ENCODE measurements around the gene METTL17. TPM values are rescaled to one million over a fixed set of nuclear protein-coding genes. Genes with fewer than 3 reads are reported as not detected.

METTL17 gene
- total and polyA plus RNA-seq, 12 donors: 28.8 to 79.3 (median 39.1) TPM

GRCh38 chr14:21014761-21015190 is 25.0 kb downstream of the METTL17 start:
- H3K4me1 ChIP-seq: peaks cover 0 to 38% (median 6%) of the 10 kb centered on the region in 9 donors
- WGBS, 2 donors: 0 to 1% methylated on average over 4 of the region's 4 CpGs
- DNase-seq (peak; percentile 70 to 91), ATAC-seq (peak; percentile 70 to 89 (median 83))
- peak; percentile 84 to 98 (median 93) for TF ChIP-seq CTCF (IDR thresholded peaks at IDR 0.05)
- no peak overlapping the region for H3K4me3 ChIP-seq
- H3K27me3 ChIP-seq: no peaks in the 10 kb centered on the region
- H3K9me3 ChIP-seq: no peaks in the 10 kb centered on the region
- peaks cover 0 to 43% (median 22%) of the 10 kb centered on the region in 9 donors for H3K36me3 ChIP-seq
- H3K27ac ChIP-seq: peak overlapping the region in 4 of 10 donors; percentile 6 to 34 (median 14)
- intact Hi-C loops (cut with DNase I): loop anchor here (1.0 to 5.0 kb wide), 8 partner anchors 22 to 93 kb away; no protein-coding TSS in a partner anchor

GRCh38 chr14:21015312-21015711 is 25.5 kb downstream of the METTL17 start:
- WGBS, 2 donors: 66 to 73% methylated on average over 6 of the region's 6 CpGs
- intact Hi-C loops (cut with DNase I): loop anchor here in 8 of 10 donors (1.0 to 5.0 kb wide), 5 partner anchors 21 to 77 kb away; no protein-coding TSS in a partner anchor

GRCh38 chr14:21016413-21017190 is 26.8 kb downstream of the METTL17 start:
- Histone ChIP-seq H3K9me3 (no peaks in the 10 kb centered on the region), H3K36me3 (peaks cover 0 to 61% (median 33%) of the 10 kb centered on the region in 9 donors), H3K27ac (peak overlapping the region in 1 of 10 donors; percentile 3), H3K27me3 (no peaks in the 10 kb centered on the region), H3K4me3 (no peak overlapping the region), H3K4me1 (peaks cover 0 to 40% (median 6%) of the 10 kb centered on the region in 9 donors)
- ATAC-seq: no peak
- WGBS, 2 donors: 62 to 67% methylated on average over 9 of the region's 9 CpGs
- intact Hi-C loops (cut with DNase I): loop anchor here in 5 of 10 donors (5.0 kb wide), 1 partner anchor 76 kb away; no protein-coding TSS in a partner anchor
- no peak for DNase-seq
- TF ChIP-seq CTCF (IDR thresholded peaks at IDR 0.05): no peak

More at GRCh38 chr14:21015312-21015711, 25.5 kb downstream of the METTL17 start:
- Histone ChIP-seq H3K36me3 (peaks cover 0 to 48% (median 22%) of the 10 kb centered on the region in 9 donors), H3K4me1 (peaks cover 0 to 38% (median 6%) of the 10 kb centered on the region in 9 donors), H3K9me3 (no peaks in the 10 kb centered on the region), H3K27me3 (no peaks in the 10 kb centered on the region), H3K27ac (peak overlapping the region in 2 of 10 donors; percentile 13 to 34), H3K4me3 (no peak overlapping the region)
- ATAC-seq (peak in 2 of 8 donors; percentile 11 to 32), DNase-seq (no peak)
- TF ChIP-seq CTCF (IDR thresholded peaks at IDR 0.05): no peak

- no peak for TF ChIP-seq CTCF (IDR thresholded peaks at IDR 0.05)
- peaks cover 0 to 51% (median 14%) of the 10 kb centered on the region in 9 donors for H3K4me1 ChIP-seq
- no peaks in the 10 kb centered on the region for H3K27me3 ChIP-seq
- peaks cover 0 to 72% (median 35%) of the 10 kb centered on the region in 9 donors for H3K36me3 ChIP-seq
- peak in 1 of 8 donors; percentile 12 for ATAC-seq
- no peak for DNase-seq
- H3K9me3 ChIP-seq: no peaks in the 10 kb centered on the region
- intact Hi-C loops (cut with DNase I): loop anchor here in 5 of 10 donors (2.0 to 5.0 kb wide), 2 partner anchors 21 to 75 kb away; no protein-coding TSS in a partner anchor
- H3K4me3 ChIP-seq: no peak overlapping the region
- WGBS, 2 donors: 73% methylated on average over 28 of the region's 28 CpGs
- H3K27ac ChIP-seq: peak overlapping the region in 1 of 10 donors; percentile 14
These were observed 27.9 kb downstream of the METTL17 start for GRCh38 chr14:21017528-21018245.
